GOT3 (cell line): ENCODE data around the gene HYI.
"Not testable (repeated sequence)": the region's sequence is repeated elsewhere in the genome, so short reads cannot be mapped to it uniquely, and the experiment has no call there.

ENCODE experiments used
- DNase-seq: peaks from one replicate; lab custom pipeline; 2025; ENCODE audit warnings: mixed read lengths; lab: John Stamatoyannopoulos, UW

Gene HYI

GRCh38 chr1:43427524-43427923 lies 26.2 kb downstream of the HYI start:
- DNase-seq = no peak

- DNase-seq = no peak
Observed at GRCh38 chr1:43426221-43426620, 27.5 kb downstream of the HYI start.

GRCh38 chr1:43425045-43425444 lies 28.7 kb downstream of the HYI start:
- DNase-seq = no peak

- no peak for DNase-seq
Observed at GRCh38 chr1:43423672-43424550, 29.8 kb downstream of the HYI start.

GRCh38 chr1:43422995-43423671 lies 30.6 kb downstream of the HYI start:
- no peak for DNase-seq

GRCh38 chr1:43421976-43422750 lies 31.6 kb downstream of the HYI start:
- DNase-seq = no peak

- no peak for DNase-seq
Observed at GRCh38 chr1:43421396-43421795, 32.3 kb downstream of the HYI start.

- DNase-seq = no peak
Observed at GRCh38 chr1:43420874-43421273, 32.9 kb downstream of the HYI start.

GRCh38 chr1:43419627-43420425 lies 33.9 kb downstream of the HYI start:
- no peak for DNase-seq

- DNase-seq = no peak
Observed at GRCh38 chr1:43418858-43419257, 34.9 kb downstream of the HYI start.

- no peak for DNase-seq
Observed at GRCh38 chr1:43415901-43416300, 37.8 kb downstream of the HYI start.

- no peak for DNase-seq
Observed at GRCh38 chr1:43414634-43415223, 39.0 kb downstream of the HYI start.

GRCh38 chr1:43413426-43413825 lies 40.3 kb downstream of the HYI start:
- DNase-seq = not testable (repeated sequence)

- DNase-seq = no peak
Observed at GRCh38 chr1:43410571-43410970, 43.2 kb downstream of the HYI start.

GRCh38 chr1:43405876-43406234 lies 47.9 kb downstream of the HYI start:
- DNase-seq = no peak

GRCh38 chr1:43405219-43405875 lies 48.4 kb downstream of the HYI start:
- no peak for DNase-seq

- DNase-seq = no peak
Observed at GRCh38 chr1:43404353-43404752, 49.4 kb downstream of the HYI start.

GRCh38 chr1:43402089-43402865 lies 51.5 kb downstream of the HYI start:
- no peak for DNase-seq
